Sciatic nerve (tissue), 2 donors: ENCODE measurements around the gene LRP5. TPM values are rescaled to one million over a fixed set of nuclear protein-coding genes. Genes with fewer than 3 reads are reported as not detected.

Source experiments
- ATAC-seq: fragments of 200-7000 bp; cut with Tn5 transposase; one replicate; pipeline ENCODE4 v1.9.1; 2020; ENCODE audit warnings: mild to moderate bottlenecking, moderate library complexity
- DNase-seq: peaks from one replicate; pipeline ENCODE4 v3.0.0-alpha.2; 2020; ENCODE audit warnings: low spot score
- intact Hi-C: fragments of 100-400 bp; cut with DNase I; formaldehyde crosslinking; loops from one replicate; pipeline ENCODE4 v1.14.2; 2022
- total RNA-seq: library from RNA; stranded (reverse); fragmentation: NEBNext Ultra II Directional; extraction: Animal tissue kit (Norgen Biotek cat#: 25700); gene quantifications from one replicate; pipeline ENCODE4 v1.2.1, GENCODE V29; 2021
- donor health status: DM: no; HTN: no; CAD: no.
- donor health status: DM: no; HTN: no; CAD: no.

Gene LRP5
- total RNA-seq, 1 donor from 2014 or later: 55.2 TPM

DNA sequence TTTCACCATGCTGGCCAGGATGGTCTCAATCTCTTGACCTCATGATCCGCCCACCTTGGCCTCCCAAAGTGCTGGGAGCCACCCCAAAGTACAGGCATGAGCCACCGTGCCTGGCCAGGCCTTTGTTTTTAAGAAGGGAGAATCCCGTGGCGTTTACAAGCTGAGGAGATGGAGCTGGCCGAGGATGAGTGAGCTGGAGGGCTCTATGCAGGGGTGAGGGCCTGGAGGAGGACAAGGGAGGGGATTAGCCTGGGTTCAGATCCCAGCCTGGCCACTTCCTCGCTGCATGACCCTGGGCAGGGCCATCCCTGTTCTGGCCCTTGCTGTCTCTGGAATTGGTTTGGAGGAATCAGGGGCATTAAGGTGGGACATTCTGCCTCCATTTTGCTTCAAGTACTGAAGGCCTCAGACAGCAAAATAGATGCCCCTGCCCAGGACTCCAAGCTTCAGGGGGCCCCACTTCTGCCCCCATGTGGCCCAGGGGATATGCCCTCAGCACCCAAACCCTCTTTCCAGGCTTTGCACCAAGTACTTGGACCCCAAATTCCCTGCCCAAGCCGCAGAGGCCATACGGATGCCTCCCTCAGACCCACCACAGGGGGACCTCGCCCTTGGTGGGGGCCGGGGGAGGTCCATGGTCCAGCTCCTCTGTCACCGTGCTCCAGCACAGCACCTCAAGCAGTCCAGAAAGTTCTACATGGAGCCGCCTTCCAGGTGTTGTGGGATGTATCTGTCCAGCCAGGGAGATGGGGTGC, 12.1 kb upstream of the LRP5 start:
- DNase-seq: no peak
- intact Hi-C loops: no loop called here
- no peak for ATAC-seq

DNA sequence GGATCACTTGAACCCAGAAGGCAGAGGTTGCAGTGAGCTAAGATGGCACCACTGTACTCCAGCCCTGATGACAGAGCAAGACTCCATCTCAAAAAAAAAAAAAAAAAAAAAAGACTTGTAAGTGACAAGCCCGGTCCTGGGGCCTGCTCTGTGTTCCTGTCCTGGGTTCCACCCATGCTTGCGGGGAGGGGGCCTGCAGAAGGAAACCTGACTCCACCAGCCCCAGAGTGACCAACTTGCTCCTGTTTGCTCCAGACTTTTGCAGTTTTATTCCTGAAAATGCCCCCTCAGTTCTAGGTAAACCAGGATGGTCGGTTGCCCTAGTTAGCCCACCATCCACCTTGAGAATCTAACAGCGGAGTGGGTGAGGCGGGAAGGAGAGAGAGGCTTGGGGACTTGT, 10.1 kb upstream of the LRP5 start:
- DNase-seq (no peak), ATAC-seq (no peak)
- intact Hi-C loops: no loop called here

DNA sequence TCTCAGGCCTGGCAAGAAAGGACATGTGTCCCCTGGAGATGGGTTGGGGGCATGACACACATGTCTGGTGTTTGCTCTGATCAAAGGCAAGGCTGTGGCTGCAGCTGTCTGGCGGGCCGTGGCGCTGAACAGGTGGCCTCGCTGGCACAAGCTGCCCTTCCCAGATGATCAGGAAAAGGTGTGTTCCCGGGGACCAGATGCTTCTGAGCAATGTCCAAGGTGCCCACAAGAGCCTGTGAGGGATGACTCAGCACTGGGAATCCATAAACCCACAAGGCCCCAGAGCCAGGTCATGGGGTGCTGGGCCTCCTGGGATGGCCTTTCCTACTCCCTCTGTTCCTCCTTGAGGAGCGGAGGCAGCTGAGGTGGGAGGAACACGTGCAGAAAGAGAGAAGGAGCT, 9.7 kb upstream of the LRP5 start:
- intact Hi-C loops: no loop called here
- DNase-seq (no peak), ATAC-seq (no peak)

DNA sequence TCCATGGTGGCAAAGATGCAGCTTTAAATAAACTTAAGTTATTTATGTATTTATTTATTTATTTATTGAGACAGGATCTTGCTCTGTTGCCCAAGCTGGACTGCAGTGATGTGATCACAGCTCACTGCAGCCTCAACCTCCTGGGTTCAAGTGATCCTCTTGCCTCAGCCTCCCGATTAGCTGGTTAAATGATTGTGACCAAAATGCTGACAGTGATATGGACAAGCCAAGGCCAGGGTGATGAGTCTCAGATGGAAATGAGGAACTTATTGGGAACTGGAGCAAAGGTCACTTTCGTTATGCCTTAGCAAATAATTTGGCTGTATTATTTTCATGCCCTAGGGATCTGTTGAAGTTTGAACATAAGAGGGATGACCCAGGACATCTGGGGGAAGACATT, 9.3 kb upstream of the LRP5 start:
- DNase-seq: no peak
- ATAC-seq: peak; percentile 41
- intact Hi-C loops: no loop called here

DNA sequence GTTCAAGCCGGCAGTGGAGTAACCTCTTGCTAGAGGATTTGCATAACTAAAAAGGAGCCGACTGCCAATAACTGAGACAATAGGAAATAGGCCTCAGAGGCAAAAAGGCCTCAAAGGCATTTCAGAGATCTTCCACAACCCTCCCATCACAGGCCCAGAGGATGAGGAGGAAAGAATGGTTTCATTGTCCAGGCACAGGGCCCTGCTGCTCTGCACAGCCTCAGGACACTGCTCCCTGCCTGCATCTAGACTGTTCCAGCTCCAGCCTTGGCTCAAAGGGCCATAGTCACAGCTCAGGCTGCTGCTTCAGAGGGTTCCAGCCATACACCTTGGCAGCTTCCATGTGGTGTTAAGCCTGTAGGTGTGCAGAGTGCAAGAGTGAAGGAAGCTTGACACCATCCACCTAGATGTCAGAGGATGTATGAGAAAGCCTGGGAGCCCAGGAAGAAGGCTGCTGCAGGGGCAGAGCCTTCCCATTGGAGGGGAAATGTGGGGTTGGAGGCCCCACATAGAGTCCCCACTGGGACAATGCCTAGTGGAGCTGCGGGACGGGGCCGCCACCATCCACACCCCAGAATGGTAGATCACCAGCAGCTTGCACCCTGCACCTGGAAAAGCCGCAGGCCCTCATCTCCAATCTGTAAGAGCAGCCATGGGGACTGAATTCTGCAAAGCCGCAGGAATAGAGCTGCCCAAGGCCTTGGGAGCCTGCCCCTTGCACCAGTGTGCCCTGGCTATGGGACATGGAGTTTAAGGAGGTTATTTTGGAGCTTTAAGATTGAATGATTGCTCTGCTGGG, 8.2 kb upstream of the LRP5 start:
- intact Hi-C loops: no loop called here
- DNase-seq (no peak), ATAC-seq (no peak)

DNA sequence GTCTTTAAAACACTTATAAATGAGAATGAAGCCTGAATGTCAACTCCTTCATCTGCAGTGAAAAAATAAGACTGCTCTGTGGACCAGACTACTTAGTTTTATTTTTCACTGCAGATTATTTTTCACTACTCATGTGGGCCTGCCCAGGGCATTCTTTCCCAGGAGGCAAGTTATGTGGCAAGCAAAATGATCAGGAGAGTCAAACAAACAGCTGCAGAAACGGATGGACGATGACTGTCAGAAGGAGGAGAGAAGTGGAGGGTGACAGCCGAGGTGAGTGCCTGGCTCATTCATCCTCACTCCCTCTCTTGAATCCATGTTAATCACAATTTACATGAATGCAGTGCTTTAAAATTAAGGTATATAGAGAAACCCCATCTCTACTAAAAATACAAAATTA, 5.8 kb upstream of the LRP5 start:
- intact Hi-C loops: no loop called here
- DNase-seq (no peak), ATAC-seq (no peak)

DNA sequence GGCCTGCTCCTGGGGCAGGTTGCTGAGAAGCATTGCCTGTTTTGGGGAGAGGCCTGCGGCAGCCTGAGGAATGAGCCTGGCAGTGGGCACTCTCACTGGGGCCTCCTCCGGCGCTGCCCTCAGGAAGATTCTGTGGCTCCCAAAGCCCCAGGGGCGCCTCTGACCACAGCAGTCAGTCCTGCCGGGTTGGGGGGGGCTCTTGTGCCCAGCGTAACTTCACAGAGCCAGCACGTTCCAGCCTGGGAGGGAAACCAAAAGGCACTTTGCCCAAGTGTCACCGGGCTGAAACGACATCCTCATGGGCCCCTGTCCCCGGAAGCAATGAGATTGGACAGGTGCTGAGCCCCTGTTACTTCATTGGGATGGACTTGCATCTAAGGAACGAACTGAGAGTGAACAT, 4.3 kb upstream of the LRP5 start:
- intact Hi-C loops: no loop called here
- ATAC-seq (no peak), DNase-seq (no peak)

DNA sequence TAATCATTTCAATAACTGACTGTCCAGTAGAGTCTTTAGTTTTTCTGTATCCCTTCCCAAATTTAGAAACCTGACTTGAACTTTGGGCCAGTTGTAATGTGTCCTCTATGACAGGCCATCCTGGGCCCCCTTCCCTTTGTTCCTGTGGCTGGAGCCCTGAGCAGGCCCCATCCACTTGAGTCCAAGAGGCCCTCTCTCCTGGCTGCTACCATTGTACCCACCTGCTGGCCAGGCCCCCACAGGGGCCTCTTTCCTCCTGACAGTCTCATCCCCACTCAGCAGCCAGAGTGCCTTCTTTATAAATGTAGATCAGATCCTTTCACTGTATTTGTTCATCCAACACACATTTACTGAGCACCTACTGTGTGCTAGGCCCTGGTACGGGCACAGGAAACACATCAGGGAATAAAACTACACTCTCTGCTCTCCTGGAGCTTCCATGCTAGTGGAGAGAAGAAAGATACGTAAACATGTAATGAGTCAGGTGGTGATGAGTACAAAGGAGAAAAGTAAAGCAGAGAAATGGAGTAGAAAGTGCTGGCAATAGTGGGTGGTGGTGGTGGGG, 2.7 kb upstream of the LRP5 start:
- intact Hi-C loops: loop anchor here (5.0 kb wide), 1 partner anchor 63 kb away; no protein-coding TSS in a partner anchor

DNA sequence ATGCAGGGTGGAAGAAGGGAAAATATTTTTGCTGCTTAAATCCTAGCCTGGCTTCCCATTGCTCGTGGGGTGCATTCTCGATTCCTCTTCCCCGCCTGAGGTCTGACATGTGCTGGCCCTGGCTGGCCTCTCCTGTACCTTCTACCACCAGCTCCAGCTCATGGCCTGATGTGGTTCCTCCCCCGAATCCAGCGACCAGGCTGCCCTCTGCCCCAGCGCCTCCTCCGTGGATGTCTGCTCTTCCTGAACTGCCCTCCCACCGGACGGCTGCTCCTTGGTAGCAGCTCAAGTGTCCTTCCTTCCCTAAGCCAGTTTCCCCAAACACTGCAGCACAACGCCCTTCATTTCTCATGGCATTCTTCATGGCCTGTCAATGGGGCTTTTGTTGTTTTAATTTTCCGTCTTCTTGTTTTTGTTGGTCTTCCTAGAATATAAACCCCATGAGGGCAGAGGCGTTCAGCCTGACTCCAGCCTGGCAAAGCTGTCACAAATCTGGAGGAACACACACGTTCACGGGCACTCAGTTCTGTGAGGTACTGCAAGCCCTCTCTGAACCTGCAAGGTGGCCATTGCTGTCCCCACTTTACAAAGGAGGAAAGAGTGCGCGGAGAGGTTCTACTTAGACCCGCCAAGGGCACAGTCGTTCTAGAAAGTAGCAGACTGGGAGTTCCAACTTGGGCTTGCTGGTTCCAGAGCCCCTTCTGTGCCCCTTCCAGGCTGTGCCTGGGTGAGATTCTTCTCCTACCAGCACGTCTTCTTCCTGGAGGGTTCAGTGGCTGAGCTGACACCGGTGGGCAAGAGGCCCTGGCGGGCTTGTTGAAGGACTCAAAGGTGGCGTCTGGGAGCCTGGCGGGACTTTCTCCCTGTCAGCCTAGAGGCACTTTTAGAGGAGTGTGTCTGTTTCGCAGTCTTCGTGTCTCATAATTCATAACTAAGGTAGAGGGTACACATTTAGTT, 953 bp upstream of the LRP5 start:
- intact Hi-C loops: loop anchor here (5.0 kb wide), 1 partner anchor 61 kb away; no protein-coding TSS in a partner anchor
- DNase-seq (no peak), ATAC-seq (peak; percentile 15)

More for the DNA sequence above, 2.7 kb upstream of the LRP5 start:
- ATAC-seq: no peak
- no peak for DNase-seq

DNA sequence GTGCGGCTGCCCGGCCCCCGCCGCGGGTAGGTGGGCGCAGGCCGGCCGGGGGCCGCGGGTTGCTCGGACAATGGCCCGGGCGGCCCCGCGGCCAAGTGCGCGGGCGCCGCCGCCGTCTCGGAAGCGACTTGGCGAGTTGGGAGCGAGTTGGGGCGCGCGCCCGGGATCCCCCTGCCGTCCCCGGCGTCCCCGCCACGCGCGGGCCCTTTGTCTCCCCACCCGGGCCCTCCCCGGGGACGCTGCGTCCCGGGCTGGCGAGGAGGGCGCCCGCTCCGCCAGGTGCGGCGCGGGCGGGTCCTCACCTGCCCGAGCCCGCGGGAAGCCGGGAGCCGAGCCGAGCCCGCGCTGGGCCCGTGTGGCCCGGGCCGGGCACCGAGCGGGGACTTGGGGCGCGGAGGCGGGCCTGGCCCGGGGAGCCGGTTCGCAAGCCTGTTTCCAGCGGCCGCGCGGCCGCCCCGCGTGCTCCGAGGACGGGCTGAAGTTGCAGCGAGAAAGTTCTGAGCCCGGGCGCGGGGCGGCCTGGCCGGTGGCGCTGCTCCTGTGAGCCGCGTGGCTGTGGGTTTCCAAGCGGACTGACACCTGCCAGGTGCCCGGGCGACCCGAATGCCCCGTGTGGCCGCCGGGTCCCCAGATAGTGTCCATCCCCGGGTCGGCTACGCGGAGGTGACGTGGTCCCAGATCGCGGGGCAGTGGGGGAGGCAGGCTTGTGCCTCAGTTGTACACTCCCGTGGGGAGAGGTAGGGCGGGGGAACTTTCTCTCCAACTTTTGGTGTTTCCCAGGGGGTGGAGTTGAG, 586 bp downstream of the LRP5 start:
- intact Hi-C loops: loop anchor here (5.0 kb wide), 1 partner anchor 59 kb away; no protein-coding TSS in a partner anchor
- no peak for DNase-seq
- ATAC-seq: no peak

DNA sequence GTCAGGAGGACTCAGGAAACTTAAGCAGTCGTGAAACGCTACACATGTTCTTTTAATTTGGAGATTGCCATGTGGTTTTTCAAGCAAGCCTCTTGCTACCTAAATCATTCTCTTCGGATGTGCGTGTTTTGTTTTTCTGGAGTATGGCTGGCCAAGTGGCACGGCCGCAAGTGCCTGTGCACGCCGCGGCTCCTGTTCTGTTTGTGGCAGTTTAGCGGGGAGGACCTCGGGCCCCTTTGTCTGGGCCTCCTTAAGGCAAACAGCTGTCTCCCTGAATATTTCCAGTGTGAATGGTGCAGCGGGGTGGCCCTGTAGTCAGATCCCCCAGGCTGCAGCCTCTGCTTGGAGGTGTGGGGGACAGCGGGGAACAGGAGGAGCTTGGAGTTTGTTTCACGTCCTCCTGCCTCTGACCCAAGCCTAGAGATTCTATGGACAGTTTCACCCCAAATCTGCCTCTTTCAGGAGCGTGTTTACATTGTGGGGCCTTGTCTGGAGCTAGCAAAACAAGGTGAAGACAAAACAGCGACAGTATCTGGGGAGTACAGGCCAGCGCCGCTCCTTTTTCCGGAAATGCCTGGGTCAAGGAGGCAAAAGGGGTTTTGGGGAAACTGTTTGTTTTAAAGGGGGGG, 1.3 kb downstream of the LRP5 start:
- ATAC-seq (peak; percentile 8), DNase-seq (no peak)
- intact Hi-C loops: loop anchor here (5.0 kb wide), 1 partner anchor 59 kb away; no protein-coding TSS in a partner anchor

DNA sequence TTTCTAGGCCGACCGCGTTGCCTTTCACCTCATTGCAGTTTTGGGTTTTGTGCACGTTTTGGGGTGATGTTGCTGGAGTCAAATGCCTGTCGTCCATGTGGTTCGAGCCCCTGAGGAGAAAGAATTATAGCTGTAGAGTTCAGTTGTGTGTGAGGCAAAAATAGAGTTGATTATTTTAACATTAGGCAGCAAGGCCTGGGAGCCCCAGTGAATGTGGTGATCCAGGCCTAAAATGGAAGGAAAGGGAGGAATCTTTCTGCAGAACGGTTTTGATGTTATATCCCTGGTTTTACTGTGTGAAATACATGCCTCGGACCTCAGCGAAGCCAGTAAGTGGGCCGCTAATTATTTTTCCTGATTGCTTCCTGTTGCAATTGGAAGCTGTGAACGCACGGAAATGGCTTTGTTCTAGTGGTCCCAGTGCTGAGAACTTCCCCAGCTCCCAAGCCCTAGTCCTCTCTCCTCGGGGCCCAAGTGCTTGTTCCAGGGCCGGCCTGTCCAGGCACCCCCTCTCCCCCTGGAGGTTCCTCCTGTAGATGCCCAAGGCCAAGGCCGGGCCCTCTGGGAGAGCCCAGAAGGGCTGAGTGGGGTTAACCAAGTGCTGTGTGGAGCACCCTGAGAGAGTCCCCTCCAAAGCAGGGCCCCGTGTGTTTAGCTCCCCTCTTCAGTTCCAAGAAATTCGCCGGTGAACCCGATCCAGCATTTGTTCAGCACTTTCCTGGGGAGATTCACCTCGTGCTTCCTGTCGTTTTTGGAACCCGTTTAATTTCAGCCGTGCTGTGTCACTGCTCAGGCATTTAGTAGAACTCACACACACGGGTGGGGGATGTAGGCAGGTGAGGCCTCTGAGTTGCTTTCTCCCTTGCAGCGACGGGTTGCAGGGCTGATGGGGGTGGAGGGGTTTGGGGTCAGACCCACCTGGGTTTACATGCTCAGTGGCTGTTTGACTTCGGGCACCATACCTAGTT, 2.1 kb downstream of the LRP5 start:
- intact Hi-C loops: loop anchor here (5.0 kb wide), 1 partner anchor 58 kb away; no protein-coding TSS in a partner anchor
- ATAC-seq (peak; percentile 21), DNase-seq (no peak)

DNA sequence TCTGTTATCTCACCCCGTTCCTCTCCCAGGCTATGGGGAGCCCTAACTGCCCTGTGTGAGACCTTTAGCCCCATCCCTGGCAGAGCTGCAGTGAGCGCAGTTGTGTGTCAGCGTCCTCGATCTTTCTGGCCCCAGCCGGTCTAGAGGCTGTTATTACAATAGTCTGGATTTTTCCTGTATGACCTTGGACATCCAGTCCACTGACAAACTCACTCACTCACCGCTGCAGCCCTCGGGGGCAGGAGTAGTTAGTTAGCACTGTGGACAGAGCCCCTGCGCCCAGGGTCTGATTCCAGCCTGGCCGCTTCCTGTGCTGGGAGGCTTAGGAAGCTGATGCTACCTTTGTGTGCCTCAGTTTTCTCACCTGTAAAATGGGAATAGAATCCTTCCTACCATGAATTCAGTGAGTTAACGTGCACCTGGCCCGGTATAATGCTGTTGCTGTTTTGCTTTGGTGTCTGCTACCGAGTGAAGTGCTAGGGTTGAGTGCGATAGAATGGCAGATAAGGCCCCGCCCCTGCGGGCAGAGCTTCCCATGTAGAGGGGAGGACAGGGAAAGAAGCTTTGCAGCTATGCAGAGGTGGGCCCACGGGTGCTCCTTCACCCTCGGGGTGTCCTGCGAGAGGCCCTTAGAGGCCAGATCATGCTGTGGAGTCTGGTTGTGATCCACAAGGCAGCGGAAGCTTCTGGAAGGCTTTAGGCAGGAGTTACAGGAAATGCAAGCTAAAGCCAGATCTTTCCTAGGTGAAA, 3.0 kb downstream of the LRP5 start:
- no peak for DNase-seq
- peak; percentile 48 for ATAC-seq
- intact Hi-C loops: no loop called here

DNA sequence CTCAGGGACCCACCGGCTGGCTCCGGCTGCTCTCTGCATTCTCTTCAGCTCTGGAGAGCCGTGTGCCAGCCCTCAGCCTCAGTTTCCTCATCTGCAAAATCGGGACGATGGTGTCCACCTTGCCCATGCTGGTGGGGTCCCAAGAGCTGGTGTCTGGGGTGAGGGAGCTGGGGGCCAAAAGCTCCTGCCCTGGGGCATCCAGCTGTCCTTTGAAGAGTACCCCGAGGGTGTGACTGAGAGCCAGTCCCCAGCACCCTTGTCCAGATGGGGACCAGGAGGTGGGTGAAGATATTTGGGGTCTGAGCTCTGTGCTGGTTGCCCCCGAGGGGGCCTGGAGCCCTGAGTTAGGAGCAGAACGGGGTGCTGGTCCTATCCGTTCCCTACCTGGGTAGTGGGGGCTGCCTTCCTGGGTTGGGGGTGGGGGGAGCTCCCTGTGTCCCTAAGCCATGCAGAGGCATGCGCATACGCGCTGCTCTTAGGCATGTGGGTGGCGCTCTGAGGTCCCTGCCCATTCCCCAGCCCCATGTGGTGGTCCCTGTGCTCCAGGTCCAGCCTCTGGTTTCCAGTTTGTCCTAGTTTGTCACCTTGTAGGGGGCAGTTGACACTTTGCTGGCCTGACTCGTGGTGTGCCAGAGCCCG, 4.9 kb downstream of the LRP5 start:
- no peak for ATAC-seq
- intact Hi-C loops: no loop called here
- DNase-seq: no peak

DNA sequence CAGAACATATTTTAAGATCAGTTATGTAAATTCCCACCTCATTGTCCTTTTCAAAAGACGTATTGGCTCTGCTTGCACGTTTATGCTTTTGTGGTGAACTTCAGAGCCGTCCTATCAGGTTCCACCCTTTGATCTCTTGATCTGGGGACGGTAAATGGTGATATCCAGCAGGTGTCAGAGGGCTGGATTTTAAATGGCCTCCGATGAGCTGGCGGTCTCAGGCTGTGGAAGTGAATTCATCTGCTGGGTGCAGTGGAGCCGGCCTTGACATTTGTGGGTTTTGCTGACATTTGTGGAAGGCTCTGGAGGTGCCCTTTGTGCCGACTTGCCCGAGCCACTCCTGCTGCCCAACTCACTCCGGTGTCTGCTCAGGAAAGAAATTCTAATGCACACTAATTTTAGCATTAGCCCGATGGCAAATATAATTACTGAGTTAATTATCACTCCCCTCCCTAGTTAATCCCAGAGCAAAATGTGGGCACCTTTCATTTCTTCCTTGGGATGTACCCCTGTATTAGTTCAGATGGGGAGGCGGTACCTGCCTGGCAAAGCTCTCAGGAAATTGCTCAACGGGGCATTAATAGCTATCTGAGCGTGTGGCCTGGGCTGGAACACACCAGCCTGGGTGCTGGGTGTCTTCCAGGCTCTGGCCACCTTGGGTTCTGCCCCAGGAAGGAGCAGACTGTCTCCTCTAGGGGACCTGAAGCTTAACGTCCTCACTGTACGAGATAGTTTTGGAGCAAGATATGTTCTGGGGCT, 9.1 kb downstream of the LRP5 start:
- no peak for ATAC-seq
- intact Hi-C loops: no loop called here
- DNase-seq: no peak
